Thyroid gland (tissue), 4 donors: ENCODE results near the gene PLXNA3. TPM values are rescaled to one million over a fixed set of nuclear protein-coding genes. Genes with fewer than 3 reads are reported as not detected.

Experiments
- DNase-seq, 2 donors: peaks; one replicate each; pipeline ENCODE4 v3.0.0-alpha.2; 2019
- H3K27ac ChIP-seq, 3 donors: fragments of 200-600 bp; sonication (generic); 1 replicate in 2 of 3; 2 replicates in 1 of 3; pipeline ENCODE4 v1.5.1; 2016 to 2019; ENCODE audit warnings: mild to moderate bottlenecking in 1 of 3, moderate library complexity in 1 of 3
- H3K27me3 ChIP-seq: fragments of 200-600 bp; sonication (generic); one replicate; pipeline ENCODE4 v1.5.1; 2019
- H3K36me3 ChIP-seq, 2 donors: fragments of 200-600 bp; sonication (generic); one replicate each; pipeline ENCODE4 v1.5.1; 2016 to 2019
- H3K4me1 ChIP-seq, 2 donors: fragments of 200-600 bp; sonication (generic); one replicate each; pipeline ENCODE4 v1.5.1; 2017 to 2019
- H3K4me3 ChIP-seq, 3 donors: fragments of 200-600 bp; sonication (generic); replicated peaks in 1 of 3; 1 replicate in 2 of 3; 2 replicates in 1 of 3; pipeline ENCODE4 v1.5.1; 2016; ENCODE audit warnings: mild to moderate bottlenecking in 1 of 3
- H3K9me3 ChIP-seq: fragments of 200-600 bp; sonication (generic); one replicate; pipeline ENCODE4 v1.5.1; 2017
- CTCF ChIP-seq, 6 experiments: fragments of 200-600 bp in 3 of 6; fragments of 450-650 bp in 3 of 6; sonication (generic) in 3 of 6; IDR thresholded peaks; one replicate each; pipeline ENCODE4 v1.5.1; 2016 to 2019; ENCODE audit warnings: antibody characterized with exemption in 6 of 6, mild to moderate bottlenecking in 2 of 6, inconsistent platforms in 1 of 6, moderate library complexity in 1 of 6
- POLR2A ChIP-seq, 2 donors: fragments of 450-650 bp; IDR thresholded peaks; one replicate each; pipeline ENCODE4 v1.6.1; 2017; ENCODE audit warnings: antibody characterized with exemption in 2 of 2, mild to moderate bottlenecking in 2 of 2, moderate library complexity in 1 of 2
- WGBS, 2 donors: methylation state at CpG; one replicate each; pipeline ENCODE4 v1.1.5; 2017; 5-methylcytosine and 5-hydroxymethylcytosine counted together
- intact Hi-C: fragments of 100-400 bp; cut with DNase I; formaldehyde crosslinking; loops from one replicate; pipeline ENCODE4 v1.15.1; 2023
- total RNA-seq, 4 donors: library from RNA; depleted of rRNA; stranded (reverse); fragments of >200 nt; gene quantifications; one replicate each; pipeline ENCODE4 v1.2.3, GENCODE V29; 2016

The PLXNA3 gene
- total RNA-seq, 4 donors from 2014 or later = 3.9 to 20.7 (median 14.1) TPM

GRCh38 chrX:154412468-154412867 lies 45.6 kb upstream of the PLXNA3 start:
- H3K27ac ChIP-seq = peak overlapping the region; percentile 89 to 95 (median 94)
- no peaks in the 10 kb centered on the region for H3K27me3 ChIP-seq
- peaks cover 0 to 7% of the 10 kb centered on the region in 2 donors for H3K4me1 ChIP-seq
- H3K9me3 ChIP-seq = no peaks in the 10 kb centered on the region
- intact Hi-C loops = no loop called here
- no peak for TF ChIP-seq POLR2A (IDR thresholded peaks at IDR 0.05)
- TF ChIP-seq CTCF (IDR thresholded peaks at IDR 0.05) = no peak
- DNase-seq = peak in 1 of 2 donors; percentile 11
- peak overlapping the region in 1 of 3 donors; percentile 62 for H3K4me3 ChIP-seq
- 33 to 43% methylated on average over 2 to 4 of the region's 4 CpGs for WGBS, 2 donors
- no peaks in the 10 kb centered on the region for H3K36me3 ChIP-seq

GRCh38 chrX:154413142-154413541 lies 44.9 kb upstream of the PLXNA3 start:
- intact Hi-C loops = no loop called here
- DNase-seq = no peak
- H3K27ac ChIP-seq = no peak overlapping the region
- H3K9me3 ChIP-seq = no peaks in the 10 kb centered on the region
- no peak overlapping the region for H3K4me3 ChIP-seq
- TF ChIP-seq POLR2A (IDR thresholded peaks at IDR 0.05) (no peak), CTCF (IDR thresholded peaks at IDR 0.05) (no peak)
- WGBS, 2 donors = 100% methylated on average over 2 of the region's 8 CpGs; no CpG with 5 or more reads in 1 of the 2 donors
- H3K4me1 ChIP-seq = peaks cover 0 to 7% of the 10 kb centered on the region in 2 donors
- H3K27me3 ChIP-seq = no peaks in the 10 kb centered on the region
- H3K36me3 ChIP-seq = no peaks in the 10 kb centered on the region

- Histone ChIP-seq H3K36me3 (no peaks in the 10 kb centered on the region), H3K9me3 (no peaks in the 10 kb centered on the region), H3K4me1 (peaks cover 0 to 22% of the 10 kb centered on the region in 2 donors), H3K27me3 (no peaks in the 10 kb centered on the region), H3K4me3 (no peak overlapping the region), H3K27ac (no peak overlapping the region)
- intact Hi-C loops = no loop called here
- 94 to 95% methylated on average over 7 of the region's 7 CpGs for WGBS, 2 donors
- no peak for DNase-seq
- TF ChIP-seq POLR2A (IDR thresholded peaks at IDR 0.05) = no peak
- no peak for TF ChIP-seq CTCF (IDR thresholded peaks at IDR 0.05)
Observed at GRCh38 chrX:154417157-154417556, 40.9 kb upstream of the PLXNA3 start.

GRCh38 chrX:154419189-154419588 lies 38.9 kb upstream of the PLXNA3 start:
- WGBS, 2 donors = 88 to 89% methylated on average over 5 to 6 of the region's 8 CpGs
- intact Hi-C loops = no loop called here
- TF ChIP-seq CTCF (IDR thresholded peaks at IDR 0.05) (no peak), POLR2A (IDR thresholded peaks at IDR 0.05) (no peak)

GRCh38 chrX:154419688-154420401 lies 38.2 kb upstream of the PLXNA3 start:
- Histone ChIP-seq H3K27ac (peak overlapping the region; percentile 33 to 47 (median 42)), H3K4me3 (no peak overlapping the region), H3K4me1 (peaks cover 0 to 16% of the 10 kb centered on the region in 2 donors), H3K36me3 (no peaks in the 10 kb centered on the region), H3K27me3 (no peaks in the 10 kb centered on the region), H3K9me3 (no peaks in the 10 kb centered on the region)
- TF ChIP-seq POLR2A (IDR thresholded peaks at IDR 0.05) = no peak
- no peak for TF ChIP-seq CTCF (IDR thresholded peaks at IDR 0.05)
- peak; percentile 64 to 66 for DNase-seq
- WGBS, 2 donors = 51% methylated on average over 7 of the region's 19 CpGs; no CpG with 5 or more reads in 1 of the 2 donors
- intact Hi-C loops = no loop called here

More at GRCh38 chrX:154419189-154419588, 38.9 kb upstream of the PLXNA3 start:
- no peak overlapping the region for H3K4me3 ChIP-seq
- H3K9me3 ChIP-seq = no peaks in the 10 kb centered on the region
- H3K4me1 ChIP-seq = peaks cover 0 to 16% of the 10 kb centered on the region in 2 donors
- H3K27me3 ChIP-seq = no peaks in the 10 kb centered on the region
- H3K36me3 ChIP-seq = no peaks in the 10 kb centered on the region
- H3K27ac ChIP-seq = peak overlapping the region; percentile 33 to 47 (median 42)
- DNase-seq = no peak
